GM21825 (cell line): ENCODE data around the gene UBA1.
"Not testable (repeated sequence)": the region's sequence is repeated elsewhere in the genome, so short reads cannot be mapped to it uniquely, and the experiment has no call there.

ENCODE experiments used
- ATAC-seq: cut with Tn5 transposase; IDR thresholded peaks from one replicate; pipeline ENCODE4 v1.9.1; 2021; ENCODE audit warnings: mild to moderate bottlenecking, moderate library complexity; ENCODE audit not compliant: unreplicated experiment

The UBA1 gene

GRCh38 chrX:47247999-47248320, 54.3 kb downstream of the UBA1 start:
- no peak for ATAC-seq

GRCh38 chrX:47248576-47248975, 54.9 kb downstream of the UBA1 start:
- ATAC-seq, result no peak

GRCh38 chrX:47250017-47250347, 56.4 kb downstream of the UBA1 start:
- ATAC-seq, result no peak

- not testable (repeated sequence) for ATAC-seq
Measured at GRCh38 chrX:47257620-47258019, 64.0 kb downstream of the UBA1 start.
